ENCODE measurements around the gene XXYLT1.

The XXYLT1 gene

GRCh38 chr3:195131176-195131575 lies 139.8 kb downstream of the XXYLT1 start:
- no peak for DNase-seq (ENCODE audit: low read depth)

- DNase-seq (ENCODE audit: low read depth) = no peak
Observed at GRCh38 chr3:195129644-195130492, 141.1 kb downstream of the XXYLT1 start.

- no peak for DNase-seq (ENCODE audit: low read depth)
Observed at GRCh38 chr3:195129072-195129643, 141.8 kb downstream of the XXYLT1 start.

- peak; percentile 55 for DNase-seq (ENCODE audit: low read depth)
Observed at GRCh38 chr3:195128255-195129071, 142.5 kb downstream of the XXYLT1 start.

- no peak for DNase-seq (ENCODE audit: low read depth)
Observed at GRCh38 chr3:195126056-195126605, 144.8 kb downstream of the XXYLT1 start.

- DNase-seq (ENCODE audit: low read depth) = no peak
Observed at GRCh38 chr3:195125646-195126045, 145.3 kb downstream of the XXYLT1 start.

- no peak for DNase-seq (ENCODE audit: low read depth)
Observed at GRCh38 chr3:195124378-195124992, 146.5 kb downstream of the XXYLT1 start.

- no peak for DNase-seq (ENCODE audit: low read depth)
Observed at GRCh38 chr3:195123281-195123691, 147.7 kb downstream of the XXYLT1 start.

- no peak for DNase-seq (ENCODE audit: low read depth)
Observed at GRCh38 chr3:195122261-195122660, 148.7 kb downstream of the XXYLT1 start.

GRCh38 chr3:195120267-195120601 lies 150.7 kb downstream of the XXYLT1 start:
- no peak for DNase-seq (ENCODE audit: low read depth)

GRCh38 chr3:195119461-195120266 lies 151.3 kb downstream of the XXYLT1 start:
- peak; percentile 97 for DNase-seq (ENCODE audit: low read depth)

GRCh38 chr3:195118671-195119070 lies 152.3 kb downstream of the XXYLT1 start:
- DNase-seq (ENCODE audit: low read depth) = no peak

GRCh38 chr3:195117978-195118581 lies 152.9 kb downstream of the XXYLT1 start:
- DNase-seq (ENCODE audit: low read depth) = peak; percentile 45

- no peak for DNase-seq (ENCODE audit: low read depth)
Observed at GRCh38 chr3:195116407-195117185, 154.4 kb downstream of the XXYLT1 start.

GRCh38 chr3:195115600-195116406 lies 155.2 kb downstream of the XXYLT1 start:
- DNase-seq (ENCODE audit: low read depth) = no peak

GRCh38 chr3:195114786-195115599 lies 156.0 kb downstream of the XXYLT1 start:
- no peak for DNase-seq (ENCODE audit: low read depth)

- no peak for DNase-seq (ENCODE audit: low read depth)
Observed at GRCh38 chr3:195113536-195114425, 157.2 kb downstream of the XXYLT1 start.

All from EH (cell line).